ENCODE measurements around the gene S100PBP. TPM values are rescaled to one million over a fixed set of nuclear protein-coding genes. Genes with fewer than 3 reads are reported as not detected.

Gene S100PBP
- total RNA-seq, 1 experiment from 2014 or later = 69.3 TPM

GRCh38 chr1:32872192-32872460, 54.7 kb downstream of the S100PBP start:
- ChIA-PET POLR2A (ENCODE audit: low non-redundant PET) (no interaction called here), CTCF (interaction anchor here (1.4 kb wide), 1 partner anchor 160 kb away, joined by 5 read pairs; no protein-coding TSS in a partner anchor)
- intact Hi-C loops (cut with micrococcal nuclease; ENCODE audit: unreplicated experiment) = loop anchor here (2.0 to 10.0 kb wide), 3 partner anchors 160 to 471 kb away; no protein-coding TSS in a partner anchor
- Histone ChIP-seq H3K4me1 (ENCODE audit: insufficient read depth, low read length, poor library complexity, severe bottlenecking) (peaks cover 5% of the 10 kb centered on the region), H3K4me3 (ENCODE audit: low read depth, low read length, poor library complexity, severe bottlenecking) (no peak overlapping the region), H3K36me3 (ENCODE audit: insufficient read depth, low read length, poor library complexity, severe bottlenecking) (no peaks in the 10 kb centered on the region), H3K27me3 (replicated peaks; ENCODE audit: insufficient read depth, low read depth, low read length, poor library complexity) (no peaks in the 10 kb centered on the region), H3K9me3 (ENCODE audit: low read depth, low read length, poor library complexity, severe bottlenecking) (no peaks in the 10 kb centered on the region), H3K27ac (ENCODE audit: low read depth, low read length, poor library complexity, severe bottlenecking) (no peak overlapping the region)
- no peak for DNase-seq (ENCODE audit: low spot score)
- BruUV-seq (replicated peaks) = no TSS peak
- TF ChIP-seq EZH2 (IDR thresholded peaks at IDR 0.05; ENCODE audit: borderline replicate concordance, low read depth, low read length, poor library complexity, severe bottlenecking) = no peak
- TF ChIP-seq CTCF (conservative IDR thresholded peaks at IDR 0.05; ENCODE audit: low read depth, low read length) = no peak

- POLR2A ChIA-PET (ENCODE audit: low non-redundant PET) = no interaction called here
- peaks cover 5% of the 10 kb centered on the region for H3K4me1 ChIP-seq (ENCODE audit: insufficient read depth, low read length, poor library complexity, severe bottlenecking)
- intact Hi-C loops (cut with micrococcal nuclease; ENCODE audit: unreplicated experiment) = loop anchor here (2.0 to 10.0 kb wide), 3 partner anchors 161 to 473 kb away; no protein-coding TSS in a partner anchor
Measured at GRCh38 chr1:32873484-32873883, 56.0 kb downstream of the S100PBP start.

GRCh38 chr1:32874860-32875752, 57.7 kb downstream of the S100PBP start:
- ChIA-PET POLR2A (ENCODE audit: low non-redundant PET) (no interaction called here), CTCF (interaction anchor here (2.8 kb wide), 1 partner anchor 18 kb away, joined by 13 read pairs; no protein-coding TSS in a partner anchor)
- intact Hi-C loops (cut with micrococcal nuclease; ENCODE audit: unreplicated experiment) = loop anchor here (5.0 to 10.0 kb wide), 2 partner anchors 163 to 360 kb away; no protein-coding TSS in a partner anchor
- peaks cover 5% of the 10 kb centered on the region for H3K4me1 ChIP-seq (ENCODE audit: insufficient read depth, low read length, poor library complexity, severe bottlenecking)
- H3K9me3 ChIP-seq (ENCODE audit: low read depth, low read length, poor library complexity, severe bottlenecking) = no peaks in the 10 kb centered on the region
- no peak for TF ChIP-seq EZH2 (IDR thresholded peaks at IDR 0.05; ENCODE audit: borderline replicate concordance, low read depth, low read length, poor library complexity, severe bottlenecking)
- no peak for TF ChIP-seq CTCF (conservative IDR thresholded peaks at IDR 0.05; ENCODE audit: low read depth, low read length)
- no peak overlapping the region for H3K4me3 ChIP-seq (ENCODE audit: low read depth, low read length, poor library complexity, severe bottlenecking)
- no peaks in the 10 kb centered on the region for H3K27me3 ChIP-seq (replicated peaks; ENCODE audit: insufficient read depth, low read depth, low read length, poor library complexity)
- H3K36me3 ChIP-seq (ENCODE audit: insufficient read depth, low read length, poor library complexity, severe bottlenecking) = no peaks in the 10 kb centered on the region
- no TSS peak for BruUV-seq (replicated peaks)
- DNase-seq (ENCODE audit: low spot score) = no peak
- H3K27ac ChIP-seq (ENCODE audit: low read depth, low read length, poor library complexity, severe bottlenecking) = no peak overlapping the region

More at GRCh38 chr1:32873484-32873883, 56.0 kb downstream of the S100PBP start:
- no peak overlapping the region for H3K27ac ChIP-seq (ENCODE audit: low read depth, low read length, poor library complexity, severe bottlenecking)
- H3K36me3 ChIP-seq (ENCODE audit: insufficient read depth, low read length, poor library complexity, severe bottlenecking) = no peaks in the 10 kb centered on the region
- no peaks in the 10 kb centered on the region for H3K27me3 ChIP-seq (replicated peaks; ENCODE audit: insufficient read depth, low read depth, low read length, poor library complexity)
- DNase-seq (ENCODE audit: low spot score) = no peak
- H3K9me3 ChIP-seq (ENCODE audit: low read depth, low read length, poor library complexity, severe bottlenecking) = no peaks in the 10 kb centered on the region
- no peak overlapping the region for H3K4me3 ChIP-seq (ENCODE audit: low read depth, low read length, poor library complexity, severe bottlenecking)
- CTCF ChIA-PET = interaction anchor here (0.6 to 1.0 kb wide), 3 partner anchors 45 to 472 kb away, joined by 3 to 11 read pairs (median 3); no protein-coding TSS in a partner anchor
- no peak for TF ChIP-seq EZH2 (IDR thresholded peaks at IDR 0.05; ENCODE audit: borderline replicate concordance, low read depth, low read length, poor library complexity, severe bottlenecking)
- no peak for TF ChIP-seq CTCF (conservative IDR thresholded peaks at IDR 0.05; ENCODE audit: low read depth, low read length)
- no TSS peak for BruUV-seq (replicated peaks)
